Thyroid gland (tissue), 4 donors: Measurements from ENCODE around the gene SULT6B1.

Source experiments
- CTCF ChIP-seq, 6 experiments: fragments of 200-600 bp in 3 of 6; fragments of 450-650 bp in 3 of 6; sonication (generic) in 3 of 6; IDR thresholded peaks; one replicate each; pipeline ENCODE4 v1.5.1; 2016 to 2019; ENCODE audit warnings: antibody characterized with exemption in 6 of 6, mild to moderate bottlenecking in 2 of 6, inconsistent platforms in 1 of 6, moderate library complexity in 1 of 6
- POLR2A ChIP-seq, 2 donors: fragments of 450-650 bp; IDR thresholded peaks; one replicate each; pipeline ENCODE4 v1.6.1; 2017; ENCODE audit warnings: antibody characterized with exemption in 2 of 2, mild to moderate bottlenecking in 2 of 2, moderate library complexity in 1 of 2

DNA sequence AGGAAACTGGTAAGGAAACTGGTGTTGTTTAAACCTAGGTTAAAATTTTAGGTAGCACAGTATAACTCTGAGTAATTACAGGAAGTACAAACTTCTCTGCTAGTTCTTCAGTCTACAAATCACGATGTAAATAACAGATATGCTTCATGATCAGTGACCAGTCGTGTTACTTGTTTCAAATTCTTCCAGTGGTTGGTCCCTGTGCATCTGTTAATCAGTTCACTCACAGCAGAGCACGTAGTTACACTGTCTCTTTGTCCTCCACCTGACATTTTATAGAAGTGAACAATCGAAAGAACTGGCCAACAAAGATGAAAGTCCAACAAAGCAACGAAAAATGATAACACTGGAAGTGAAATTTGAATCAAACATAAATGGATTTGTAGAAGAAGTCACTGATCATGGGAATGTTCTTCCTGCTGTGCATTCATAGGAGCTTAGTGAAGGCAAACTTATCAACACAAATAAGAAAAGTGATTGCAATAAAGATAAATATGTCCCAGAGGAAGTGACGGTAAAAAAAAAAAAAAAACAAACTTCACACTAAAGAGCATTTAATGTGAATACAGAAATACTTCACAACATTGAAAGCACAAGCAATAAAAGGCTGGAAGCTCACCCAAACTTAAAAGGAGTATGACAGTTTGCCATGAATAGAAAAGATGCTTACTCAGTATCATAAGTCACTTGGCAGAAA lies 38.7 kb downstream of the SULT6B1 start:
- no peak for TF ChIP-seq CTCF (IDR thresholded peaks at IDR 0.05)
- no peak for TF ChIP-seq POLR2A (IDR thresholded peaks at IDR 0.05)
